ENCODE results near the gene PUS7. TPM values are rescaled to one million over a fixed set of nuclear protein-coding genes. Genes with fewer than 3 reads are reported as not detected.

Gene PUS7
- total and polyA plus RNA-seq, 2 donors from 2014 or later = 2.6 to 10.6 TPM

DNA sequence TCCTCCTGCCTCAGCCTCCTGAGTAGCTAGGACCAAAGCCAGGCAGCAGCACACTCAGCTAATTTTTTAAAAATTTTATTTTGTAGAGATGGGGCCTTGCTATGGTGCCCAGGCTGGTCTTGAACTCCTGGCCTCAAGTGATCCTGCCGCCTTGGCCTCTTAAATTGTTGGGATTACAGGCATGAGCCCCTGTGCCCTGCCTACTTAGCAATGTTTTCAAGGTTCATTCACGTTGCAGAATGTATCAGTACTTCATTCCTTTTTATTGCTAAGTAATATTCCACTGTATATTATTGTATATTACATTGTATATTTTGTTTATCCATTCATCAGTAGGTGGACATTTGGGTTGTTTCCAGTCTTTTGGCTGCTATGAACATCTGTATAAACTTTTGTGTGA, 44.2 kb downstream of the PUS7 start:
- no peak overlapping the region for H3K27ac ChIP-seq (ENCODE audit: low read depth in 2 of 2, low read length in 2 of 2)
- H3K4me3 ChIP-seq (ENCODE audit: low read length in 3 of 3) = no peak overlapping the region
- FAIRE-seq = no peak
- no peaks in the 10 kb centered on the region for H3K36me3 ChIP-seq (ENCODE audit: control insufficient read depth in 2 of 3, insufficient read depth in 3 of 3, low read length in 3 of 3)
- intact Hi-C loops (cut with DNase I) = no loop called here
- no peak for DNase-seq
- H3K9ac ChIP-seq (ENCODE audit: low read length in 3 of 3) = no peak overlapping the region
- no peaks in the 10 kb centered on the region for H3K27me3 ChIP-seq (ENCODE audit: control insufficient read depth, insufficient read depth, low read length)
- H3K9me3 ChIP-seq (ENCODE audit: control insufficient read depth in 2 of 3, insufficient read depth in 1 of 3, low read length in 3 of 3) = no peaks in the 10 kb centered on the region
- TF ChIP-seq, protein P1, sequence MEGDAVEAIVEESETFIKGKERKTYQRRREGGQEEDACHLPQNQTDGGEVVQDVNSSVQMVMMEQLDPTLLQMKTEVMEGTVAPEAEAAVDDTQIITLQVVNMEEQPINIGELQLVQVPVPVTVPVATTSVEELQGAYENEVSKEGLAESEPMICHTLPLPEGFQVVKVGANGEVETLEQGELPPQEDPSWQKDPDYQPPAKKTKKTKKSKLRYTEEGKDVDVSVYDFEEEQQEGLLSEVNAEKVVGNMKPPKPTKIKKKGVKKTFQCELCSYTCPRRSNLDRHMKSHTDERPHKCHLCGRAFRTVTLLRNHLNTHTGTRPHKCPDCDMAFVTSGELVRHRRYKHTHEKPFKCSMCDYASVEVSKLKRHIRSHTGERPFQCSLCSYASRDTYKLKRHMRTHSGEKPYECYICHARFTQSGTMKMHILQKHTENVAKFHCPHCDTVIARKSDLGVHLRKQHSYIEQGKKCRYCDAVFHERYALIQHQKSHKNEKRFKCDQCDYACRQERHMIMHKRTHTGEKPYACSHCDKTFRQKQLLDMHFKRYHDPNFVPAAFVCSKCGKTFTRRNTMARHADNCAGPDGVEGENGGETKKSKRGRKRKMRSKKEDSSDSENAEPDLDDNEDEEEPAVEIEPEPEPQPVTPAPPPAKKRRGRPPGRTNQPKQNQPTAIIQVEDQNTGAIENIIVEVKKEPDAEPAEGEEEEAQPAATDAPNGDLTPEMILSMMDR (IDR thresholded peaks at IDR 0.05; ENCODE audit: borderline replicate concordance, extremely low read depth, insufficient read depth) = no peak
- H3K4me1 ChIP-seq (ENCODE audit: control insufficient read depth in 2 of 3, insufficient read depth in 2 of 3, low read depth in 1 of 3, low read length in 3 of 3) = no peaks in the 10 kb centered on the region

DNA sequence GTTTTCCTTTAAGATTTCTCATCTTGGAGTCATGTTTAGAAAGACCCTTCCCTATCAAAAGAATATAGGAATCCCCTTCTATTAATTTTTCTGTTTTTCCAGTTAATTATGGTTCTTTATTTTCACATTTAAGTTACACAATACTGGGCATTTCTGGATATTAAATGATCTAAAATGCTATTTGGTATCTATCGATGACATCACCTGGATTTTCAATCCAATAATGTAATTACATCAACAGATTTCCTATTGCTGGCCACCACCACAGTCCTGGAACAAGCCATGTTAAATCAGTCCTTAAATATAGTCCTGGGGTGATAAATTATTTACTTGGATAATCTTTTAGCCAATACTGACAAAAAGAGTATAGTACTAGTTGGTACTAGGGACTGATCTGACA, 48.0 kb downstream of the PUS7 start:
- TF ChIP-seq, protein P1 (IDR thresholded peaks at IDR 0.05; ENCODE audit: borderline replicate concordance, extremely low read depth, insufficient read depth) = no peak
- FAIRE-seq = no peak

DNA sequence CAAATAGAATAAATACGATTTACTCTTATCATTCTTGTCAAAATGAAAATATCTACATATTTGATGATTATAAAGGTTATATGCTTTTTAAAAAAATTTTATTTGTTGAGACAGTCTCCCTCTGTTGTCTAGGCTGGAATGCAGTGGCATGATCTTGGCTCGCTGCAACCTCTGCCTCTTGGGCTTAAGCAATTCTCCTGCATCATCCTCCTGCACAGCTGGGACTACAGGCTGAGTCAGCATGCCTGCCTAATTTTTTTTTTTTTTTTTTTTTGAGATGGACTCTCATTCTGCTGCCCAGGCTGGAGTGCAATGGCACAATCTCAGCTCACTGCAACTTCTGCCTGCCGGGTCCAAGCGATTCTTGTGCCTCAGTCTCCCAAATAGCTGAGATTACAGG, 48.9 kb downstream of the PUS7 start:
- H3K4me1 ChIP-seq (ENCODE audit: control insufficient read depth in 2 of 3, insufficient read depth in 2 of 3, low read depth in 1 of 3, low read length in 3 of 3) = no peaks in the 10 kb centered on the region
- H3K27ac ChIP-seq (ENCODE audit: low read depth in 2 of 2, low read length in 2 of 2) = no peak overlapping the region
- FAIRE-seq (no peak), DNase-seq (no peak)
- TF ChIP-seq, protein P1 (IDR thresholded peaks at IDR 0.05; ENCODE audit: borderline replicate concordance, extremely low read depth, insufficient read depth) = no peak
- H3K9ac ChIP-seq (ENCODE audit: low read length in 3 of 3) = no peak overlapping the region
- H3K36me3 ChIP-seq (ENCODE audit: control insufficient read depth in 2 of 3, insufficient read depth in 3 of 3, low read length in 3 of 3) = no peaks in the 10 kb centered on the region
- H3K27me3 ChIP-seq (ENCODE audit: control insufficient read depth, insufficient read depth, low read length) = no peaks in the 10 kb centered on the region
- H3K9me3 ChIP-seq (ENCODE audit: control insufficient read depth in 2 of 3, insufficient read depth in 1 of 3, low read length in 3 of 3) = no peaks in the 10 kb centered on the region
- no peak overlapping the region for H3K4me3 ChIP-seq (ENCODE audit: low read length in 3 of 3)
- intact Hi-C loops (cut with DNase I) = no loop called here

More for the DNA sequence above, 48.0 kb downstream of the PUS7 start:
- no peak overlapping the region for H3K4me3 ChIP-seq (ENCODE audit: low read length in 3 of 3)
- H3K9me3 ChIP-seq (ENCODE audit: control insufficient read depth in 2 of 3, insufficient read depth in 1 of 3, low read length in 3 of 3) = no peaks in the 10 kb centered on the region
- H3K4me1 ChIP-seq (ENCODE audit: control insufficient read depth in 2 of 3, insufficient read depth in 2 of 3, low read depth in 1 of 3, low read length in 3 of 3) = no peaks in the 10 kb centered on the region
- no peak overlapping the region for H3K9ac ChIP-seq (ENCODE audit: low read length in 3 of 3)
- intact Hi-C loops (cut with DNase I) = no loop called here
- DNase-seq = no peak
- no peak overlapping the region for H3K27ac ChIP-seq (ENCODE audit: low read depth in 2 of 2, low read length in 2 of 2)
- H3K27me3 ChIP-seq (ENCODE audit: control insufficient read depth, insufficient read depth, low read length) = no peaks in the 10 kb centered on the region
- no peaks in the 10 kb centered on the region for H3K36me3 ChIP-seq (ENCODE audit: control insufficient read depth in 2 of 3, insufficient read depth in 3 of 3, low read length in 3 of 3)

DNA sequence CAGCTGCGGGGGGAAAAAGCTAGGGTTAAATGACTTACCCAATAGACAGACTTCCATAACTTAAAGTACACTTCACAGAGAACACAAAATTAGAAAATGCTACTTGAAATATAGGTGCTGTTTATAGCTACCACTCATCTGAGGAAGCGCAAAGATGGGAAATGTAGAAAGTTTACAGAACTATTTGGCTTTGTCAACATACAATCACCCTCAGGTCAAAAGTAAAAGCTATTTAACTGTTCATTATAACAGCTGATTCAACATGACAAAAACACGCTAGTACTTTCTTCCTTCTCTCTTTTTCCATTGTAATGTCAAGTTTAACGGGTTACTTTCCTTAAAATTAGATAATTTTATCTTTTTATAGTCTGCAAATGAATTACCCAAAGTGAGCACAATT, 51.2 kb downstream of the PUS7 start:
- no peaks in the 10 kb centered on the region for H3K27me3 ChIP-seq (ENCODE audit: control insufficient read depth, insufficient read depth, low read length)
- TF ChIP-seq, protein P1 (IDR thresholded peaks at IDR 0.05; ENCODE audit: borderline replicate concordance, extremely low read depth, insufficient read depth) = no peak
- H3K36me3 ChIP-seq (ENCODE audit: control insufficient read depth in 2 of 3, insufficient read depth in 3 of 3, low read length in 3 of 3) = no peaks in the 10 kb centered on the region
- no peak overlapping the region for H3K27ac ChIP-seq (ENCODE audit: low read depth in 2 of 2, low read length in 2 of 2)
- no peak overlapping the region for H3K9ac ChIP-seq (ENCODE audit: low read length in 3 of 3)
- FAIRE-seq (no peak), DNase-seq (no peak)
- H3K4me1 ChIP-seq (ENCODE audit: control insufficient read depth in 2 of 3, insufficient read depth in 2 of 3, low read depth in 1 of 3, low read length in 3 of 3) = no peaks in the 10 kb centered on the region
- intact Hi-C loops (cut with DNase I) = no loop called here
- no peak overlapping the region for H3K4me3 ChIP-seq (ENCODE audit: low read length in 3 of 3)
- no peaks in the 10 kb centered on the region for H3K9me3 ChIP-seq (ENCODE audit: control insufficient read depth in 2 of 3, insufficient read depth in 1 of 3, low read length in 3 of 3)

Data from kidney (tissue), 14 donors.